HG03039 (cell line): Measurements from ENCODE around the gene POLR2J2.
"Not testable (repeated sequence)": the region's sequence is repeated elsewhere in the genome, so short reads cannot be mapped to it uniquely, and the experiment has no call there.

Experiments used
- ATAC-seq: cut with Tn5 transposase; IDR thresholded peaks from one replicate; pipeline ENCODE4 v1.9.1; 2021; ENCODE audit warnings: mild to moderate bottlenecking, moderate library complexity; ENCODE audit not compliant: unreplicated experiment

The POLR2J2 gene

DNA sequence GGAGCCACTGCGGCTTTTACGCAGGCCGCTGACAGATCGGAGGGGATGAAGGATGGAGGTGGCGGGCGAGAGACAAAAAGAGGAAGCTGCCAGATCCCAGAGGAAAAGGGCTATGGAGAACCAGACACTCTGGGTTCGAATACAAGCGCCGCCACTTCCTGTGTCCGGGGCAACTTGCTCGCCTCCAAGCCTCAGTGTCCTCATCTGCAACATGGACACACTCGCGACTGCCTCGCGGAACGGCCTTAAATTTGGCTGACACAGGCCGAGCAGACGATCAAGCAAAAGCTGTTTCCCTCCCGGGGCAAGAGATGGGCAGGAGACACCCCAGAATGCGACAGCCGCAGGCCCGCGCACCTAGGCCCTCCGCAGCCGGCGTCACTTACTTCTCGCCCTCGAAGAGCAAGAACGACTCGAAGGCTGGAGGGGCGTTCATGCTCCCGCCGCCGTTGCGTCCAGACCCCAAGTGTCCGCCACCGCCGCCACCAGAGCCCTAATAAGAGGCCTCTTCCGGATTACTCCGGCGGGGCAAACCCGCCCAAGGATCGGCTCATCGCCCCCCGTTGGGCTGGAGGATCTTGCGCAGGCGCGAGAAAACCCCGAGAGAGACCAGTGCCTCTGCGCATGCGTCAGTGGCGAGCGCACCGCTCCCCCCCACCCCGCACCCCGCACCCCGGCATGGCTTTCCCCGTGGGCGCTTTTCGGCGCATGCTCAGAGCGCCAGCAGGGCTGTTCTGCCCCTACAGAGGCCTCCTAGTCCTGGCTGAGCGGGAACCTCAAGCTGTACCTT, at the start of gene POLR2J2:
Gene POLR2J2, minus strand, starts transcription at position 498 of the 790 bp plus-strand sequence. Its CDS starts 62 bp downstream, at position 436.
- ATAC-seq: peak; percentile 80

DNA sequence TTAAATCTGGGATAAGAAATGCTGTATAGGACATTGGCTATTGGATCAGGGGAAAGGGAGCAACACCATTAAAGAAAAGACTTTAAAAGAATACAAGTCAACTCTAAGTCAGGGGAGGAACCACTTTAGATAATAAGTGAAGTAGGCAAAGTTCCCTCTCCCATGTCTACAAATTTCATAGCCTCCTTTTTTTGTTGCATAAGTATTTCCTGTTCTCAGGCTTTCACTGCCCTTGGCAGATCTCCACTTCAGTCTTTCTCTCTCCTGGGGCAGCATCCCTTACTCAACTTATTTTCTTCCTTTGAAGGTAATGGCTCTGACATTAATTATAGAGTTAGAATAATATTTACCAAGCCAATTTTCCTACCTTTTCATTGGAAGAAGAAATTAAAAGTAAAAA, 47.0 kb upstream of the POLR2J2 start:
- ATAC-seq: not testable (repeated sequence)

DNA sequence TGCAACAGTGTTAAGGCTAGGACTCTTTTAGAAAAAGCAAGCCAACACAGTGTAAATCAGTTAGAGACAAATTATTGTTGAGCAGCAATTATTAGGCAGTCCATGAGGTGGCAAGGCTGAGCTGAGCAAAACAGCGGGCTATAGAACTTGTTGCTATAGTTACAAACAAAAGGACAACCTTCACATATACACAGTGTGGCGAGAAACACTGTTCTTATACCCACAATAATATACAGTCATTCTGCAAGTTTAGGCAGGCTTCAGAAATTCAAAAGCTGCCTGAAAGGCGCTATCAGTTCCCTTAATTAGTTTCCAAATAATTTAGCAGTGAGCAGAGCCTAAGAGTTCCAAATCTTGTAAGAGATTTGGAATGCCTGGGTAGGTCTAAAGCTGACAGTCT, 44.3 kb upstream of the POLR2J2 start:
- peak; percentile 44 for ATAC-seq

DNA sequence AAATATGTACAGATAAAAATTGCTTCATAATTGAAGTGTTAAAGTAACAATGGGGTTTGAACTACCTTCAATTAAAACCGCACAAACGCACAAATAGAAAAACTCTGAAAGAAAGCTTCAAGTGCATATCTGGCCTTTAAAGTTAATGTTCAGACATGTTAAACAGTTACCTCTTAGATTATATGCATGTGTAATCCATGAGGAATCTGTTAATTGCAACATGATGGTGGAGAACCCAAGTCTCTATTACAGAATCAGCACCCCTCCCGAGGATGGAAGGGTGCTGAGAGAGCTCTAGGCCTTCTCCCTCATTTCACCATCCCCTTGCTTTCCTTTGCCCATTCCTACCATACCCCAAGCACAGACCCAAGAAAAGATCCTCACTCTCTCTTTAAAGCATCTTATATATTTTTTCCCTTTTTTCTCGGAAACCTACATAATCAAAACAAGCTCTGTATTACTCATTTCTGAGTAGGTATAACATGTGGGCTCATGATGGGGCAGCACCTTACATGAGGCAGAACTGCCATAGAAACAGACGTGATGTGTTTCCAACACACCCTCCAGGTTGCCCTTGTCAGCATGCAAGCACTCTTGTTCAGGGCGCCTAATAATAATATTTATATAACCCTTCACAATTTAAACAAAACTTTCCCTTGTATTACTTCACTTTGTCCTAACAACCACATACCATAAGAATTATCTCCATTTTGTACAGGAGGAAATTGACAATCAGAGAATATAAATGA, 43.5 kb upstream of the POLR2J2 start:
- ATAC-seq: not testable (repeated sequence)

DNA sequence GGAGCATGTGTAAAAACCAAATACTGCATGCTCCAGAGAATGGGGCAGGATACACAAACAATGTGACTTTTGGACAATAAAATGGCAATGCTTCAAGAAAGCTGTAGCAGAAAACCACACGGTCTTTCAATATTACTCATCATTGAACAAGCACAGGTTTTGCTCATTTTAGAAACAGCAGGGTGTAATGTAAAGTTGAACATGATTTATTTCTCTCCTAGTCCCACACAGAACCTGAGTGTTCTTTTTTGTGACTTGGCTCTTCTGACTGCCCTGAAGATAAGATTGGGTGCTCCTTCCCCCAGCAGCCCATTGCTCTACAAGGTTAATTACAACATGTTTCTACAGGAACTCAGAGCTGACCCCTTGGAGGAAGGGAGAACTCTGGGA, 42.2 kb upstream of the POLR2J2 start:
- ATAC-seq: peak; percentile 69

- ATAC-seq: peak; percentile 43
Observed at GRCh38 chr7:102713011-102713690, 41.7 kb upstream of the POLR2J2 start.

GRCh38 chr7:102698962-102699750, 27.7 kb upstream of the POLR2J2 start:
- not testable (repeated sequence) for ATAC-seq

- not testable (repeated sequence) for ATAC-seq
Observed at GRCh38 chr7:102697642-102698512, 26.4 kb upstream of the POLR2J2 start.

- ATAC-seq: not testable (repeated sequence)
Observed at GRCh38 chr7:102696009-102696408, 24.5 kb upstream of the POLR2J2 start.

GRCh38 chr7:102695033-102695552, 23.6 kb upstream of the POLR2J2 start:
- not testable (repeated sequence) for ATAC-seq

DNA sequence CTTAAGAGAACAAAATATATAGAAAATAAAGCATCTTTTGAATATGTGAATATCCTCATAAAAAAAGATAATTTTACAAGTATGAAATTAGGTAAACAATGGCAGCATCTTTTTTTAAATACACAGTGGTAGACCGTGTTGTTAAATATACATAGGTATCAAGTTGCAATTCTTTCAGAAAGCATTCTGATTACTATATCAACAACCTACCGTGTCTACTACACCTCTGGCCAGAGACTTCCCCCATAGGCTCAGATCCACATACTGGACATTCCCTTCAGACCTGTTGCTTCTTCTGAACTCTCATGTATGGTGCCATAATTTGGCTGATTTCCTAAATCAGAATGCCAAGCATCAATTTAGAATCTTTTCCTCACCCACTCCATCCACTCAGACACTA, 22.5 kb upstream of the POLR2J2 start:
- ATAC-seq: not testable (repeated sequence)

GRCh38 chr7:102690602-102691001, 19.1 kb upstream of the POLR2J2 start:
- ATAC-seq: not testable (repeated sequence)

DNA sequence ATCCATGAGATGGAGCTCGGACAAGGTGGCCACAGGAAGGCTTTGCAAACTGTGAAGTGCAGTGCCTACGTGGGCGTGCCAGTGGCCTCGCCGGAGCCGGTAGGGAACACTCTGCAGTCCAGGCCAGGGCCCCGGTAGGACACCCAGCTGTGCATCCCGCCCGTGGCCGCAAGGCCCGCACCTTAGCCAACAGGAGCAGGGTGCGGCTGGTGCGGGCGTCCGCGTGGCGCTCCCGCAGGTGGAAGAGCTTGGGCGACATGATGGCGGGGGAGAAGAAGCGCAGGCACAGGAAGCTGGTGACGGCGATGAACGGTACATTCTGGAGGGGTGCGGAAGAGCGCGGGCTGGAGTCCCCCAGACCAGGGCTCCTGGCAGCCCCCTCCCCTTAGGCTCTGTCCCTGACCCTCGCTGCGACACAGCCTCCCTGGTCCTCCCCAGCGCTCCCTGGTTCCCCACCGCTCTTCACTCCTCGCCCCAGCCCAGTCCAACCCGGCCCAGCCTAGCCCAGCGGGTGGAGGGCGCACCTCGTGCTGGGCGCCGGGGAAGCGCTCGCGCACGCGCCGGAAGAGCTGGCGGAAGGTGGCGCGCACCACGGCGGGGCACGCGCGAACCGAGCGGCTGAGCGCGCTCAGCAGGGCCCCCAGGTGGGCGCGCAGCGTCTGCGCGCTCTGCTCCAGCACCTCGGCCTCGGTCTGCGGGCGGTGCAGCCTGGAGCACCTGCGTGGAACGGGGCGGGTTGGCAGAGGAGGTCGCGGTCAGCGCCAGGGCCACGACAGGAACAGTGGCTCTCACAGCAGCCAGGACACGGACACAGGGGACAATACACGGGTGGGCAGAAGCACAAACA, 18.2 kb upstream of the POLR2J2 start:
- peak; percentile 66 for ATAC-seq

GRCh38 chr7:102688299-102689036, 17.0 kb upstream of the POLR2J2 start:
- ATAC-seq: peak; percentile 52

DNA sequence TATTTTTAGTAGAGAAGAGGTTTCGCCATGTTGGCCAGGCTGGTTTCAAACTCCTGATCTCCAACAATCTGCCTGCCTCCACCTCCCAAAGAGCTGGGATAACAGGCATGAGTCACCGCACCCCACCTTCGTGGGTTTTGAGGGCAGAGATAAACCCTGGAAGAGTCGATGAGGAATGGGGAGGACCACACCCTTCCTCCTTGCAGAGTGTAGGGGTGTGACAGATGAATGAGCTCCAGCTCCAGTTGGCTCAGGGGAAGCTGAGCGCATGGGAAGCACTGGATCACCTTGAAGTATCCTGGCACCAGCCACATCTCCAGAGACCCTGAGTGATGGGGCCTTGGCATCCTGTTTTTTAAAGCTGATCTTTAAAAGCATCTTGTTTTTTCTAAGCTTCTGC, 11.1 kb upstream of the POLR2J2 start:
- ATAC-seq: not testable (repeated sequence)

GRCh38 chr7:102680780-102681179, 9.3 kb upstream of the POLR2J2 start:
- not testable (repeated sequence) for ATAC-seq

DNA sequence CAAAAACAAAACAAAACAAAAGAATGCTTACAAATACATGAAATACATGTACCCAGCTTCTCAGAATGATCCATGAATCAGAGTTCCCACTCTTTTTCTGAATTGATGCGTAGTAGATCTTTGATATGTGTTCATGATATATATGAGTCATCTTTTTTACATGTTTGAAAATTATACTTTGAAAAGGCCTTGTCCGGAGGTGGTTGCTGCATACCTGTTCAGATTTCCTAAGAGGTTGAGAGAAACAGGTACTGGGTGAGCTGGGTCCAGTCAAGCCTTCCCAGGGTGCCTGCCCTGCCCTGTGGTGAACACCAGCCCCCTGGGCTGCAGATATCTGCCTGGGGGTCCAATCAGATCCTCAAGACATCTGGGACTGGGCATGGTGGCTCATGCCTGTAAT, 4.1 kb upstream of the POLR2J2 start:
- not testable (repeated sequence) for ATAC-seq
